ENCODE results near the gene AGMO. TPM values are rescaled to one million over a fixed set of nuclear protein-coding genes. Genes with fewer than 3 reads are reported as not detected.
A peak's percentile ranks its signal among the peaks of the same experiment; 100 is the strongest.
"Not testable (repeated sequence)": the region's sequence is repeated elsewhere in the genome, so short reads cannot be mapped to it uniquely, and the experiment has no call there.

AGMO gene
- total RNA-seq, 1 donor = 0.18 TPM

DNA sequence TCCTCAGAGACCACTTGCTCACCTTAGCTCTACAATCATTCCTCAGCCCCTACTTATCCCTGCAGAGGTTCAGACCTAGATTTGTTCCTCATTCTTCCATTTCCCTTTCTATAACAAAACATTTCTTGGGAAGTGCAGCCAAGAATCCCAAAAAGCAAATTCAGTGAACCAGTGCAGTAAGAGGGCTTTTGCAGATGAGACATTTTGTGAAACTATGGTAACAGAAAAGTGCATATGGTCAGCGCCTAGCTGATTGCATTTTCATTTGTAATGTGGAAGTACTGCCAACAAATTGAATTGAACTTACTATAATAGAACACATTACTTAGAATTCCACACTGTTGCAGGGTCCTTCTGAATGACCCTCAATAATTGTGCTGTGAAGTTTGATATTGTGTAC is 18.6 kb downstream of the AGMO start:
- TF ChIP-seq, protein P1, sequence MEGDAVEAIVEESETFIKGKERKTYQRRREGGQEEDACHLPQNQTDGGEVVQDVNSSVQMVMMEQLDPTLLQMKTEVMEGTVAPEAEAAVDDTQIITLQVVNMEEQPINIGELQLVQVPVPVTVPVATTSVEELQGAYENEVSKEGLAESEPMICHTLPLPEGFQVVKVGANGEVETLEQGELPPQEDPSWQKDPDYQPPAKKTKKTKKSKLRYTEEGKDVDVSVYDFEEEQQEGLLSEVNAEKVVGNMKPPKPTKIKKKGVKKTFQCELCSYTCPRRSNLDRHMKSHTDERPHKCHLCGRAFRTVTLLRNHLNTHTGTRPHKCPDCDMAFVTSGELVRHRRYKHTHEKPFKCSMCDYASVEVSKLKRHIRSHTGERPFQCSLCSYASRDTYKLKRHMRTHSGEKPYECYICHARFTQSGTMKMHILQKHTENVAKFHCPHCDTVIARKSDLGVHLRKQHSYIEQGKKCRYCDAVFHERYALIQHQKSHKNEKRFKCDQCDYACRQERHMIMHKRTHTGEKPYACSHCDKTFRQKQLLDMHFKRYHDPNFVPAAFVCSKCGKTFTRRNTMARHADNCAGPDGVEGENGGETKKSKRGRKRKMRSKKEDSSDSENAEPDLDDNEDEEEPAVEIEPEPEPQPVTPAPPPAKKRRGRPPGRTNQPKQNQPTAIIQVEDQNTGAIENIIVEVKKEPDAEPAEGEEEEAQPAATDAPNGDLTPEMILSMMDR (IDR thresholded peaks at IDR 0.05; ENCODE audit: insufficient read depth, low read length) = no peak
- H3K4me3 ChIP-seq (ENCODE audit: low read depth, low read length) = no peak overlapping the region
- no peak for DNase-seq (ENCODE audit: low read depth)

DNA sequence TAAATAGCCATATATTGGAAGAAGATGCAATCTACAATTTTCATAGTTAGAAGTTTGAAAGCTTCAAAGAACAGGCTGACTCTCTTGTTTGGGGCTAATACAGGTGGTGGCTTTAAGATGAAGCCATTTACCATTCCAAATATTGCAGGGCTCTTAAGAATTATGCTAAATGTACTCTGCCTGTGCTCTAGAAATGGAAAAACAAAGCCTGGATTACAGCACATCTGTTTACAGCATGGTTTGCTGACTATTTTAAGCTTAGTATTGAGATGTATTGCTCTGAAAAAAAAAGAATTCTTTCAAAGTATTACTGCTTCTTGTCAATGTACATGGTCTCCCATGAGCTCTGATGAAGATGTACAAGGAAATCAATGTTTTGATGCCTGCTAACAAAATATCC is 34.2 kb downstream of the AGMO start:
- no peak for DNase-seq (ENCODE audit: low read depth)
- TF ChIP-seq, protein P1 (IDR thresholded peaks at IDR 0.05; ENCODE audit: insufficient read depth, low read length) = no peak
- H3K4me3 ChIP-seq (ENCODE audit: low read depth, low read length) = no peak overlapping the region

DNA sequence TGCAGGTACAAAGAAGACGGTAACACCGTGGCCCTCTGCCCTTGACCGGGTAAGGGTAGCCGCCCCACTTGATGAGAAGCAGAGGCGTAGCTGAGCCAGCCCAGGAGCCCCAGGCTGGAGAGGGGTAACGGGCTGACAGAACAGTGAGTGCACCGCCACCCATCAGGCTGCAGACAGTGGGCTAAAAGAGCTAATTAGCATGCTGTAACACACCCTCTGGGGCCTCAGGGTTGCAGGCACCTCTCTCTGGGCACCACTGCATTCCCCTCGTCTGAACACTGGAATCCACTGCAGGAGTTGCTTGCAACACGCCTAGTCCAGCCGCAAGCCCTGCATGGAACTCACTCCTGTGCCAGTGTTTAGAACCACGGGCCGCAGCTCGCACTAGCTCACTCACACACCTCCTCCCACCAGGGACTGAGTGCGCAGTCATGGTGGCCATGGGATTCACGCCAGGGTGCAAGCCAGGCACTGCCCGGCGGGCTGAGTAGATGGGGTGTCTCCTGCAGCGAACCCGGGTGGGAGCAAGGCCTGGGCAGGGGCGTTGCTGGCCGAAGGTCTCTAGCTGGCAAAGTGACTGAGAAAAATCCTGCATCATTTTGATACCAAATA is 36.1 kb downstream of the AGMO start:
- H3K4me3 ChIP-seq (ENCODE audit: low read depth, low read length) = no peak overlapping the region
- no peak for DNase-seq (ENCODE audit: low read depth)
- TF ChIP-seq, protein P1 (IDR thresholded peaks at IDR 0.05; ENCODE audit: insufficient read depth, low read length) = no peak

DNA sequence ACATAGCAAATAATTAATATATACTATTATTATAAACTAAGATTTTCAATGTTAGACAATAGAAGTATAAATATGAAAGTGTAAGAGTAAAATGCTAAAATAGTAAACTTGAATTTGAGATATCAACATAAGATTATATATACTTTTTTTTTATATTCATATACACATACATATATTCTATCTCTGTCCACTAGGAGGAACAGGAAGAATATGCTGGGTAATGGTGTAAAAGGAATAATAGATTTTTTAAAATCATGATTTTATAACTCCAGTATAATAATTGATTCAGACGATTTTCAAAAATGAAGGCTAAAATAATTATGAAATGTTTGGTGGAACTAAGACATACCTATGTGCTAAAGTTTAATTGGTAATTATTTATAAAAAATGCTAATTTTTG is 37.7 kb downstream of the AGMO start:
- DNase-seq (ENCODE audit: low read depth) = no peak
- H3K4me3 ChIP-seq (ENCODE audit: low read depth, low read length) = no peak overlapping the region
- TF ChIP-seq, protein P1 (IDR thresholded peaks at IDR 0.05; ENCODE audit: insufficient read depth, low read length) = no peak

DNA sequence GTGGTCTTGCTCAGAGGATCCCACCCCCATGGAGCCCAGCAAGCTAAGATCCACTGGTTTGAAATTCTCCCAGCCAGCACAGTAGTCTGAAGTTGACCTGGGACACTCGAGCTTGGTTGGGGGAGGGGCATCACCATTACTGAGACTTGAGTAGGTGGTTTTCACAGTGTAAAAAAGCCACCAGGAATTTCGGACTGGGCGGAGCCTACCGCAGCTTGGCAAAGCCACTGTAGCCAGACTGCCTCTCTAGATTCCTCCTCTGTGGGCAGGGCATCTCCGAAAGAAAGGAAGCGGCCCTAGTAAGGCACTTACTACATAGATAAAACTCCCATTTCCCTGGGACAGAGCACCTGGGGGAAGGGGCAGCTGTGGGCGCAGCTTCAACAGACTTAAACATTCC is 44.0 kb downstream of the AGMO start:
- not testable (repeated sequence) for H3K4me3 ChIP-seq (ENCODE audit: low read depth, low read length); DNase-seq (ENCODE audit: low read depth)

DNA sequence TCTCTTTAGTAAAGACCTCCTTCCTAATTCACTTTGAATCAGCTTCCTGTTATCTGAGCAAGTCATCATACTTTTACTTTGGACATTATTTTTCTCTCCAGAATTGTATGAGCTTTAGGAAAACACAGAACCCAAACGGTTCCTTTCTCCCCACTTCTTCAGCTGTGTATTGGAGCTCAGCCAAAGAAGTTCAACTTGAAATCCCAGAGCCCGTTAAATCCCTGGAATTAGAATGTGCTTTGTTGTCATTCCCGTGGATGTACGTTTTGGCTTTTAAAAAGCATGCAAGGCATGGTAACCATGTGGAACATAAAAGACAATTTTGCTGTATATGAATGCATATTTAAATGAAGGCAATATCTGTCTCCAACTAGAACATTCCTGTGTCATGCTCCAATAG is 46.6 kb downstream of the AGMO start:
- no peak overlapping the region for H3K4me3 ChIP-seq (ENCODE audit: low read depth, low read length)
- TF ChIP-seq, protein P1 (IDR thresholded peaks at IDR 0.05; ENCODE audit: insufficient read depth, low read length) = no peak
- peak; percentile 32 for DNase-seq (ENCODE audit: low read depth)

DNA sequence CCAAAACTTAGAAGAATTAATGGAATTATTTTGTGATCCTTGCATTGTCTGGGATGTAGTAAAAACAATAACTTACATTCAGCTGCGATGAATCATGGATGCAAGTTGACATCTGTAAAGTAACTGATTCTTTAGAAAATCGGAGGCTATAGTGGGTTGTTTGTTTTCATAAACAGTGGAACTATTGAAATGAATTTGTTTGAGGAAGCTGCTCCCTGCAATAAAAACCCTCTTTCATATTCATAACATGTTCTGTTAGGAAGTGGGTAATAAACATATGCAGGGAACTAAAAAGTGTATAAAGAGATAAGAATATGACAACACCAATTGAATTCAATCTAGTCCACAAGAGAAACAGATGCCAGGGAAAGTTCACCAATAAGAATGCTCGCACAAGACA is 53.6 kb downstream of the AGMO start:
- no peak overlapping the region for H3K4me3 ChIP-seq (ENCODE audit: low read depth, low read length)
- DNase-seq (ENCODE audit: low read depth) = peak; percentile 32
- TF ChIP-seq, protein P1 (IDR thresholded peaks at IDR 0.05; ENCODE audit: insufficient read depth, low read length) = no peak

All from fibroblast of the aortic adventitia (primary cell).